GM18520 (cell line): ENCODE data around the gene CAB39.
A peak's percentile ranks its signal among the peaks of the same experiment; 100 is the strongest.

Source experiments
- ATAC-seq: cut with Tn5 transposase; IDR thresholded peaks from one replicate; pipeline ENCODE4 v1.9.1; 2021; ENCODE audit not compliant: unreplicated experiment

CAB39 gene

GRCh38 chr2:230712443-230713330 lies at the start of gene CAB39:
TSS of gene CAB39 (plus strand) at chr2:230712842. CDS start at chr2:230760002, 47,160 bp downstream.
- peak; percentile 83 for ATAC-seq

- ATAC-seq = no peak
These were observed 48.5 kb upstream of the CAB39 start for GRCh38 chr2:230664128-230664527.

GRCh38 chr2:230664844-230665243 lies 47.8 kb upstream of the CAB39 start:
- no peak for ATAC-seq

GRCh38 chr2:230665263-230665691 lies 47.4 kb upstream of the CAB39 start:
- ATAC-seq = no peak

- no peak for ATAC-seq
These were observed 46.2 kb upstream of the CAB39 start for GRCh38 chr2:230666446-230666845.

- ATAC-seq = no peak
These were observed 45.5 kb upstream of the CAB39 start for GRCh38 chr2:230666885-230667712.

GRCh38 chr2:230668184-230668938 lies 44.3 kb upstream of the CAB39 start:
- peak; percentile 38 for ATAC-seq

GRCh38 chr2:230668939-230669303 lies 43.7 kb upstream of the CAB39 start:
- ATAC-seq = peak; percentile 20

GRCh38 chr2:230669386-230669950 lies 43.2 kb upstream of the CAB39 start:
- ATAC-seq = no peak

GRCh38 chr2:230671117-230671516 lies 41.5 kb upstream of the CAB39 start:
- ATAC-seq = no peak

GRCh38 chr2:230672836-230673235 lies 39.8 kb upstream of the CAB39 start:
- ATAC-seq = no peak

- no peak for ATAC-seq
These were observed 38.2 kb upstream of the CAB39 start for GRCh38 chr2:230674401-230674800.

- no peak for ATAC-seq
These were observed 37.5 kb upstream of the CAB39 start for GRCh38 chr2:230674966-230675672.

- ATAC-seq = no peak
These were observed 36.1 kb upstream of the CAB39 start for GRCh38 chr2:230676546-230676945.

- ATAC-seq = no peak
These were observed 35.3 kb upstream of the CAB39 start for GRCh38 chr2:230677201-230677946.

- ATAC-seq = no peak
These were observed 34.6 kb upstream of the CAB39 start for GRCh38 chr2:230678018-230678417.

- ATAC-seq = no peak
These were observed 34.2 kb upstream of the CAB39 start for GRCh38 chr2:230678451-230678850.

GRCh38 chr2:230680463-230681170 lies 32.0 kb upstream of the CAB39 start:
- no peak for ATAC-seq

GRCh38 chr2:230681171-230681545 lies 31.5 kb upstream of the CAB39 start:
- ATAC-seq = no peak
